Right lobe of liver (tissue), 4 donors: ENCODE measurements around the gene SLC7A14.

Experiments used
- CTCF ChIP-seq, 4 donors: fragments of 200-600 bp in 3 of 4; fragments of 450-650 bp in 1 of 4; IDR thresholded peaks; one replicate each; pipeline versions ENCODE4 v1.5.1 to v1.8.0; 2016 to 2022; ENCODE audit warnings: antibody characterized with exemption in 4 of 4, mild to moderate bottlenecking in 2 of 4
- POLR2A ChIP-seq: fragments of 450-650 bp; IDR thresholded peaks from one replicate; pipeline ENCODE4 v1.6.1; 2017; ENCODE audit warnings: antibody characterized with exemption, mild to moderate bottlenecking
- donor health status: DM: no; HTN: no; CAD: no.
- donor health status: DM: no; HTN: no; CAD: no.
- donor health status: DM: no; HTN: yes; CAD: no.

GRCh38 chr3:170467007-170467406 lies 118.9 kb downstream of the SLC7A14 start:
- TF ChIP-seq CTCF (IDR thresholded peaks at IDR 0.05) (no peak), POLR2A (no peak)
